MM.1S (cell line): ENCODE results near the gene EPB42.

Experiments used
- EZH2 ChIP-seq: fragments of 300-600 bp; sonication (generic); optimal IDR thresholded peaks from 2 replicates; pipeline ENCODE3; 2017; ENCODE audit warnings: low read depth, mild to moderate bottlenecking, antibody characterized with exemption, low read length, mixed read lengths
- TF ChIP-seq, protein P1 (sequence below): fragments of 300-600 bp; sonication (generic); IDR thresholded peaks from 2 replicates; pipeline ENCODE4 v1.5.1; 2016; ENCODE audit warnings: antibody characterized with exemption, low read length, mixed read lengths

DNA sequence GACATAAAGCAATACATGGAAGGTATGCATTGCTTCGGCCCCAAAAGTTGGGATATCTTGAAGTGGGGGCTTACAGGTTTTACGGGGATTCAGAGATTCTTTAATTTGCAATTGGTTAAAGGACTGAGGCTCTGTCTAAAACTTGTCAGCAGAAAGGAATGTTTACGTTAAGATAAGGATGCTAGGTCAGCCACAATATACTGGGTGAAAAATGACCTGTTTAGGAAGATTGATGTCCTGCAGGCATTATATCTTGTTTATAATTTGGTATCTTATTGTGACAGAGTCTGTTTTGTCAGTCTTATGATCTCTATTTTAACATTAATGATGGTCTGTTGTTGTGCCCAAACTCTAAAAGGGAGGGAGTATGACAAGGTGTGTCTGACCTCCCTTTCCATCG is 50.9 kb downstream of the EPB42 start:
- TF ChIP-seq, protein P1, sequence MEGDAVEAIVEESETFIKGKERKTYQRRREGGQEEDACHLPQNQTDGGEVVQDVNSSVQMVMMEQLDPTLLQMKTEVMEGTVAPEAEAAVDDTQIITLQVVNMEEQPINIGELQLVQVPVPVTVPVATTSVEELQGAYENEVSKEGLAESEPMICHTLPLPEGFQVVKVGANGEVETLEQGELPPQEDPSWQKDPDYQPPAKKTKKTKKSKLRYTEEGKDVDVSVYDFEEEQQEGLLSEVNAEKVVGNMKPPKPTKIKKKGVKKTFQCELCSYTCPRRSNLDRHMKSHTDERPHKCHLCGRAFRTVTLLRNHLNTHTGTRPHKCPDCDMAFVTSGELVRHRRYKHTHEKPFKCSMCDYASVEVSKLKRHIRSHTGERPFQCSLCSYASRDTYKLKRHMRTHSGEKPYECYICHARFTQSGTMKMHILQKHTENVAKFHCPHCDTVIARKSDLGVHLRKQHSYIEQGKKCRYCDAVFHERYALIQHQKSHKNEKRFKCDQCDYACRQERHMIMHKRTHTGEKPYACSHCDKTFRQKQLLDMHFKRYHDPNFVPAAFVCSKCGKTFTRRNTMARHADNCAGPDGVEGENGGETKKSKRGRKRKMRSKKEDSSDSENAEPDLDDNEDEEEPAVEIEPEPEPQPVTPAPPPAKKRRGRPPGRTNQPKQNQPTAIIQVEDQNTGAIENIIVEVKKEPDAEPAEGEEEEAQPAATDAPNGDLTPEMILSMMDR, result no peak
- TF ChIP-seq EZH2, result no peak
